NCI-H748 treated with DMSO at 0.1 percent for 48 hours (cell line): ENCODE measurements around the gene SMAGP.
A peak's percentile ranks its signal among the peaks of the same experiment; 100 is the strongest.
"Not testable (repeated sequence)": the region's sequence is repeated elsewhere in the genome, so short reads cannot be mapped to it uniquely, and the experiment has no call there.

Experiments
- DNase-seq: peaks from one replicate; lab custom pipeline; 2025; lab: John Stamatoyannopoulos, UW

The SMAGP gene

GRCh38 chr12:51225234-51225633 lies 45.0 kb downstream of the SMAGP start:
- no peak for DNase-seq

- no peak for DNase-seq
Observed at GRCh38 chr12:51224625-51225024, 45.6 kb downstream of the SMAGP start.

- DNase-seq: peak; percentile 21
Observed at GRCh38 chr12:51222461-51222860, 47.8 kb downstream of the SMAGP start.

GRCh38 chr12:51219857-51220256 lies 50.4 kb downstream of the SMAGP start:
- DNase-seq: not testable (repeated sequence)

- no peak for DNase-seq
Observed at GRCh38 chr12:51219322-51219721, 50.9 kb downstream of the SMAGP start.

- DNase-seq: no peak
Observed at GRCh38 chr12:51218607-51219161, 51.5 kb downstream of the SMAGP start.

GRCh38 chr12:51217968-51218606 lies 52.1 kb downstream of the SMAGP start, which contains the start of gene POU6F1:
POU6F1 (minus strand) TSS chr12:51218062; CDS start chr12:51206836, 11,226 bp downstream.
- no peak for DNase-seq

- no peak for DNase-seq
Observed at GRCh38 chr12:51217133-51217967, 52.9 kb downstream of the SMAGP start.

GRCh38 chr12:51216642-51217041 lies 53.6 kb downstream of the SMAGP start:
- DNase-seq: no peak

GRCh38 chr12:51214895-51215294 lies 55.3 kb downstream of the SMAGP start:
- DNase-seq: no peak

- no peak for DNase-seq
Observed at GRCh38 chr12:51210690-51211395, 59.4 kb downstream of the SMAGP start.

- no peak for DNase-seq
Observed at GRCh38 chr12:51209259-51209658, 61.0 kb downstream of the SMAGP start.

GRCh38 chr12:51208016-51208660 lies 62.1 kb downstream of the SMAGP start:
- no peak for DNase-seq

GRCh38 chr12:51205350-51205749 lies 64.9 kb downstream of the SMAGP start:
- DNase-seq: no peak

GRCh38 chr12:51202718-51203117 lies 67.5 kb downstream of the SMAGP start:
- DNase-seq: no peak

GRCh38 chr12:51200806-51201205 lies 69.4 kb downstream of the SMAGP start:
- DNase-seq: no peak

- DNase-seq: no peak
Observed at GRCh38 chr12:51200156-51200555, 70.1 kb downstream of the SMAGP start.

- DNase-seq: no peak
Observed at GRCh38 chr12:51199366-51199945, 70.8 kb downstream of the SMAGP start.

- no peak for DNase-seq
Observed at GRCh38 chr12:51198568-51199365, 71.4 kb downstream of the SMAGP start.

- DNase-seq: no peak
Observed at GRCh38 chr12:51197736-51198567, 72.3 kb downstream of the SMAGP start.
